Adipocyte (in vitro differentiated cells): ENCODE results near the gene PWWP2A.
A peak's percentile ranks its signal among the peaks of the same experiment; 100 is the strongest.
"Not testable (repeated sequence)": the region's sequence is repeated elsewhere in the genome, so short reads cannot be mapped to it uniquely, and the experiment has no call there.

ENCODE experiments used
- DNase-seq: peaks from one replicate; pipeline ENCODE4 v3.0.0-alpha.2; 2015; ENCODE audit warnings: low read depth
- H3K27me3 ChIP-seq: replicated peaks from 2 replicates; pipeline ENCODE4 v1.7.0; 2013; ENCODE audit warnings: mild to moderate bottlenecking, low read length, moderate library complexity; ENCODE audit not compliant: control insufficient read depth, insufficient read depth
- H3K36me3 ChIP-seq: 2 replicates; pipeline ENCODE4 v1.7.0; 2013; ENCODE audit warnings: low read length, mild to moderate bottlenecking, moderate library complexity; ENCODE audit not compliant: control insufficient read depth, insufficient read depth, severe bottlenecking
- H3K4me1 ChIP-seq: 2 replicates; pipeline ENCODE4 v1.7.0; 2013; ENCODE audit warnings: mild to moderate bottlenecking, low read length, moderate library complexity; ENCODE audit not compliant: control insufficient read depth, insufficient read depth
- H3K4me3 ChIP-seq: 2 replicates; pipeline ENCODE4 v1.7.0; 2013; ENCODE audit warnings: mild to moderate bottlenecking, low read length, moderate library complexity
- H3K9ac ChIP-seq: 2 replicates; pipeline ENCODE4 v1.7.0; 2013; ENCODE audit warnings: mild to moderate bottlenecking, low read length, moderate library complexity
- H3K9me3 ChIP-seq: 2 replicates; pipeline ENCODE4 v1.7.0; 2013; ENCODE audit warnings: mild to moderate bottlenecking, low read length, moderate library complexity; ENCODE audit not compliant: control insufficient read depth

Gene PWWP2A

DNA sequence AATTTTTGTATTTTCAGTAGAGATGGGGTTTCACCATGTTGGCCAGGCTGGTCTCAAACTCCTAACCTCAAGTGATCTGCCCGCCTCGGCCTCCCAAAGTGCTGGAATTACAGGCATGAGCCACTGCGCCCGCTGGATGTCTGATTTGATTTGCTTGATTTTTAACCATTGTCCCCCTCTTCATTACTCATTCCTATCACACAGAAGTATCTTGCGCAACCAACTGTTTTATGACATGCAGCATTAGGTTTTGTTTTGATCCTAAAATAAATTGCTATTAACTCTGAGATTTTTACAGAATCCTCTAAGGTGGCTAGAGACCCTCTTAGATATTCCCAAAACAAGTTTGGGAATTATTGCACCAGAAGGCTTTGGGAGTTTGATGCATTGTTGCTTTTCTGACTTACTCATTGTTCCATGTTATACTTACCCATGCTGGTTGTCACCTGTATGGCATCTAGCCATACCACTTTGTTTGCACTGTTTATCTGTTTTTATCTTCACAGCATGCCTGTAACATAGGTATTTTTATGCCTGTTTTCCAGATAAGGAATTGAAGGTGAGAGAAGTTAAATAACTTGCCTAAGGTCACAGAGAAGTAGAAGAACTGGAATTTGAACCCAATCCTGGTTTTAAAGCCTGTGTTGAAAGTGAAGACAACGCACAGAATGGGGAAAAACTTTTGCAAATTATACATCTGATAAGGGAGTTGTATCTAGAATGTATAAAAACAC, 35.9 kb upstream of the PWWP2A start:
- no peak overlapping the region for H3K4me3 ChIP-seq
- no peak overlapping the region for H3K9ac ChIP-seq
- H3K4me1 ChIP-seq = no peaks in the 10 kb centered on the region
- no peaks in the 10 kb centered on the region for H3K9me3 ChIP-seq
- no peaks in the 10 kb centered on the region for H3K36me3 ChIP-seq
- no peaks in the 10 kb centered on the region for H3K27me3 ChIP-seq
- DNase-seq = peak; percentile 49

DNA sequence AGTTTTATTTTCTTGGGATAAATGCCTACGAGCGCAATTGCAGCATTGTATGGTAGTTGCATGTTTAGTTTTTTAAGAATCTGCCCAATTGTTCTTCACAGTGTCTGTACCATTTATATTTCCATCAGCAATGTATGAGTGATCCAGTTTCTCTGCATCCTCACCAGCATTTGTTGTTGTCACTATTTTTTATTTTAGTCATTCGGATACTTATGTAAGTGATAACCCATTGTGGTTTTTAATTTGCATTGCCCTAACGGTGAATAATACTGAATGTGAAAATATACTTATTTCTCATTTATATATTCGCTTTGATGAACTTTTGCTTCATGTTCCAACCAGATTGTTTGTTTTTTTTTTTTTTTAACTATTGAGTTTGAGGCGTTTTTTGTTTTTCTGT, 33.7 kb upstream of the PWWP2A start:
- H3K9ac ChIP-seq = no peak overlapping the region
- H3K9me3 ChIP-seq = no peaks in the 10 kb centered on the region
- no peak for DNase-seq
- H3K36me3 ChIP-seq = no peaks in the 10 kb centered on the region
- H3K27me3 ChIP-seq = no peaks in the 10 kb centered on the region
- no peak overlapping the region for H3K4me3 ChIP-seq
- H3K4me1 ChIP-seq = no peaks in the 10 kb centered on the region

DNA sequence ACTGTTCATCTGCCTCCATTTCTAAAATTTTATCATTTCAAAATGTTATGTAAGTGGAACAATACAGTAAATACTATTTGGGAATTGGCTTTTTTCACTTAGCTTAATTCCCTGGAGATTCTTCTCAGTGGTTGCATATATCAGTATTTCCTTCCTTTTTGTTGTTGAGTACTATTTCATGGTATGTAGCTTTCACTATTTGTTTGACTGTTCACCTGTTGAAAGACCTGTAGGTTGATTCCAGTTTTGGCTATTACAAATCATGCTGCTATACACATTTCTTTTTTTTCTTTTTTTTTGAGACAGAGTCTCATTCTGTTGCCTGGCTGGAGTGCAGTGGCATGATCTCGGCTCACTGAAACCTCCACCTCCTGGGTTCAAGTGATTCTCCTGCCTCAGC, 33.0 kb upstream of the PWWP2A start:
- Histone ChIP-seq H3K4me3 (no peak overlapping the region), H3K36me3 (no peaks in the 10 kb centered on the region), H3K27me3 (no peaks in the 10 kb centered on the region), H3K4me1 (no peaks in the 10 kb centered on the region), H3K9ac (no peak overlapping the region), H3K9me3 (no peaks in the 10 kb centered on the region)
- DNase-seq = no peak

DNA sequence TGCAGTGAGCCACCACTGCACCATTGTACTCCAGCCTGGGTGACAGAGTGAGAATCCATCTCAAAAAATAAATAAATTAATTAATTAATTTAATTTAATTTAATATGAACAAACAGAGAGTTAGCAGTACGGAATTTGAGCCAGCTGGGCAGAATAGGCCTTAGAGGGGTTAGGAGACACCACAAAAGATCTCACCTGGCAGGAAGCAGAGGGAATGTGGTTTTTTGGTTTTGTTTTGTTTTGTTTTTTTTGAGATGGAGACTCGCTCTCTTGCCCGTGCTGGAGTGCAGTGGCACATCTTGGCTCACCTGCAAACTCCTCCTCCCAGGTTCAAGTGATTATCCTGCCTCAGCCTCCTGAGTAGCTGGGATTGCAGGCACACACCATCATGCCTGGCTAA, 31.8 kb upstream of the PWWP2A start:
- Histone ChIP-seq H3K9ac (no peak overlapping the region), H3K9me3 (no peaks in the 10 kb centered on the region), H3K36me3 (no peaks in the 10 kb centered on the region), H3K27me3 (no peaks in the 10 kb centered on the region), H3K4me3 (no peak overlapping the region), H3K4me1 (peaks cover 5% of the 10 kb centered on the region)
- no peak for DNase-seq

DNA sequence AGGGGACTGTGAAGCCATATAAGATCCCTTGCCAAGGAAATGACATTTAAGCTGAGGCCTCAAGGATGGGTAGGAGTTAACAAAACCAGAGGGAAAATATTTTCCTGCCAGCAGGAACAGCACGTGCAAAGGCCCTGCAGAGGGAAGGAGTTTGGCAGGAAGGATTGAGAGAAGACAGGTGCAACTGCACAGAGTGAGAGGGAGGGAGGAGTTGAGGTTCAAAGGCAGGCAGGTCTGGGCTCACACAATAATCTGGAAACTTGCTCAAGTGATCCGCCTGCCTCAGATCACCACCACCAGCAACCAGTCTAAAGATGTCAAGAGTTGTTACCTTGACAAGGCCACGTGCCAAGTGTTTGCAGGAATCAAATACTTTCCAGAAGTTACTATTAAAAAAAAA, 31.1 kb upstream of the PWWP2A start:
- no peak overlapping the region for H3K9ac ChIP-seq
- no peaks in the 10 kb centered on the region for H3K9me3 ChIP-seq
- H3K36me3 ChIP-seq = no peaks in the 10 kb centered on the region
- peaks cover 5% of the 10 kb centered on the region for H3K4me1 ChIP-seq
- H3K27me3 ChIP-seq = no peaks in the 10 kb centered on the region
- no peak overlapping the region for H3K4me3 ChIP-seq
- DNase-seq = no peak

DNA sequence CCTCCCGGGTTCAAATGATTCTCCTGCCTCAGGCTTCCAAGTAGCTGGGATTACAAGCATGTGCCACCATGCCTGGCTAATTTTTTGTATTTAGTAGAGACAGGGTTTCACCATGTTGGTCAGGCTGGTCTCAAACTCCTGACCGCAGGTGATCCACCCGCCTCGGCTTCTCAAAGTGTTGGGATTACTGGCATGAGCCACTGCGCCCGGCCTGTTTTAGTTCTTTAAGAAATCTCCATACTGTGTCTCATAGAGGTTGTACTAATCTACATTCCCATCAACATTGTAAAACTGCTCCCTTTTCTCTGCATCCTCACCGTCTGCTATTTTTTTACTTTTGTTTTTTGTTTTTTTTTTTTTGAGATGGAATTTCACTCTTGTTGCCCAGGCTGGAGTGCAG, 25.2 kb upstream of the PWWP2A start:
- not testable (repeated sequence) for H3K27me3 ChIP-seq, H3K9me3 ChIP-seq, DNase-seq, H3K4me1 ChIP-seq, H3K4me3 ChIP-seq, H3K9ac ChIP-seq, H3K36me3 ChIP-seq

DNA sequence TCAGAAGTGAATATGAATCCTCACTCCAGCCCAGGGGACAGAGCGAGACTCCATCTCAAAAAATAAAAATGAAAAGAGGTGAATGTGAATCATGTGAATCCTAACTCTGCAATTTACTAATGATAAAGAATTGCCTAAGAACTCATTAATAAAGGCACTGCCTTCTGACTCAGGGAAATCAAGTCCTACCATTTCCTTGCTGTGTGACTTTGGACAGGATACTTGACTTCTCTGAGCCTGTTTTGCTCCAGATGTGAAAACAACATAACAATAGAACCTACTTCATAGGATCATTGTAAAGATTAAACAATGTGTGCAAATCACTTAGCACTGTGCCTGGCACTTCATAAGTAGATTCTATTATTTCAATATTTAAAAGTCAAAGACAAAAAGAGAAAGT, 15.1 kb upstream of the PWWP2A start:
- H3K9ac ChIP-seq = peak overlapping the region; percentile 63
- H3K27me3 ChIP-seq = no peaks in the 10 kb centered on the region
- H3K4me1 ChIP-seq = peaks cover 16% of the 10 kb centered on the region
- H3K36me3 ChIP-seq = no peaks in the 10 kb centered on the region
- no peak for DNase-seq
- H3K4me3 ChIP-seq = no peak overlapping the region
- no peaks in the 10 kb centered on the region for H3K9me3 ChIP-seq

DNA sequence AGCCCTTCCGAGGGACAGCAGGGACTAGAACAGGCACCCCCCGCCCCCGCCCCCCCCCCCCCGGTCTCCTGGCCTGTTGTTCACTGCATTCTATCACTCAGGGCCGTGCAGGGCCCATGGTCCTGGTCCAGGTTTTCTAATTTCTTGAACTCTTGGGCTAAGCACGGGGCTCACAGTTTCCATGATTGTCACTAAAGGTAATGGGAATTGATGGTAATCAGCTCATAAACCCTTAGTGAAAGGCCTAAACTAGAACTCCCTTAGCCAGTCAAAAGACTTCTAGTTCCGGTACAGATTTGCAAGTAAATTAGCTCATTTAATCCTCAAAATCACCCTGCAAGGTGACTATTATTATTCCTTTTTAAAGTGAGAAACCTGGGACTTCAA, 14.7 kb upstream of the PWWP2A start:
- no peak for DNase-seq
- H3K27me3 ChIP-seq = no peaks in the 10 kb centered on the region
- no peaks in the 10 kb centered on the region for H3K36me3 ChIP-seq
- no peaks in the 10 kb centered on the region for H3K9me3 ChIP-seq
- H3K4me3 ChIP-seq = no peak overlapping the region
- H3K4me1 ChIP-seq = peaks cover 16% of the 10 kb centered on the region
- peak overlapping the region; percentile 63 for H3K9ac ChIP-seq

DNA sequence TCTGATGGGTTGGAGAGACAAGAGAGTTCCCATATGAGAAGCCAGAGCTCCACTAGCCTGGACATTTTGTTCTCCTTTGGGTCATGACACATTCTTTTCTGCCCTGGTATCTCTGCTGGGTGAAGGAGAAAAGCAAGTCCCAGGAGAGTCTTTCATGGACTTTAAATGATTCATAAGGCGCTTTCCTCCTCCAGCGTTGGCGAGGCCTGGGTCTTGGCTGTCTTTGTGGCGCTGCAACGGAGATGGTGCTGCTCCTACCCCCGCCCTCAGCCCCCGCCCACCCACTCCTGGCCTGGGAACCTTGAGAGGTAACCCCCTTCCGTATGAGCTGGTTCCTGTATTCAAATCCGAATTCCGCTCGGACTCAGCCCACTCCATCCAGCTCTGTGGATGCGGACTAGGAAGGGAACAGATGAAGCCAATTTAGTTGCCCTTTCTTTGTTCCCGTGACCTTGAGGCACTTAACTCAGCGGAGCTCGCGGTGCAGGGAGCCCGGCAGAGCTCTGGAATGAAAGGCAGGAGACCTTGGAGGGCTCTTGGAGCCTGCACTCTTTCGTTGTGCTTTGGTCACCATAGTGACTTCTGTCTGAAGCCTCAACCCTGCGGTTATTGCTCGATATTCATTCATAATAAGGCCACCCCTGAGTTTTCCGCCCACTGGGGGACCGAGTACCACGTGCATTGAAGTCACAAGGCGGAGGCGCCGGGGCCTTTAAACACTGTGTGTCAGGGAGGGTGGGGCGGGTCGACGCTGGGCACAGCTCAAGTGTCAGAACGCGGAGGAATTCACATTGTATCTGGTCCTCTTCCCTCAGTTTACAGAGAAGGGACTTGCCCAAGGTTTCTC, 14.0 kb upstream of the PWWP2A start:
- peak overlapping the region; percentile 28 for H3K4me3 ChIP-seq
- no peaks in the 10 kb centered on the region for H3K36me3 ChIP-seq
- peak; percentile 27 for DNase-seq
- H3K4me1 ChIP-seq = peaks cover 16% of the 10 kb centered on the region
- peak overlapping the region; percentile 49 for H3K9ac ChIP-seq
- H3K9me3 ChIP-seq = no peaks in the 10 kb centered on the region
- no peaks in the 10 kb centered on the region for H3K27me3 ChIP-seq

DNA sequence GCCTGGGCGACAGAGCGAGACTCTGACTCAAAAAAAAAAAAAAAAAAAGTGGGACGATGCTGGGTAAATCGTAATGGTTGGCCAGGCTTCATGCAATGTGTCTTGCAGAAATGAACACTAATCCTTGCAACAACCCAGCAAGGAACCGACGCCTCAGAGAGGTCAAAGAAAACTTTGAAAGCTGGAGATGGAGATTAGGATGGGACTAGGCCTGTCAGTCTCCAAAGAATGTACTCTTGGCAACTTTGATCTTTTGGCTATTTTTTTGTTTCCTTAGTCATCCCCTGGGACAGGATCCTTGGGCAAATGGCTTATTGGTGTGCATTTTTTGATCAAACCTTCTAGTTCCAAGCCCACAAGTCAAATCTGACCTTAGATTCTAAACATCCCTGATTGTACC, 10.6 kb upstream of the PWWP2A start:
- DNase-seq = no peak
- H3K9ac ChIP-seq = no peak overlapping the region
- no peaks in the 10 kb centered on the region for H3K9me3 ChIP-seq
- H3K4me1 ChIP-seq = peaks cover 16% of the 10 kb centered on the region
- no peak overlapping the region for H3K4me3 ChIP-seq
- H3K27me3 ChIP-seq = no peaks in the 10 kb centered on the region
- no peaks in the 10 kb centered on the region for H3K36me3 ChIP-seq

DNA sequence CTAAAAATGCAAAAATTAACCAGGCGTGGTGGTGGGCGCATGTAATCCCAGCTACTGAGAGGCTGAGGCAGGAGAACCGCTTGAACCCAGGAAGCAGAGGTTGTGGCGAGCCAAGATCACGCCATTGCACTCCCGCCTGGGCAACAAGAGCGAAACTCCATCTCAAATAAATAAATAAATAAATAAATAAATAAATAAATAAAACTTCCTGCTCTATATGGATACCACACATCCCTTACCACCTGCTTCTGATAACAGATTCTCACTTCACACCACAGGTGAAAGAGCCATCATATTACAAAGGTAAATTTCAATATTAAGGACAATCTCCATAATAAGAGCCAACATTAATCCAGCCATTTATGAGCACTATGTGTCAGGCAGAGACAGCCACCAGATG, 9.4 kb upstream of the PWWP2A start:
- peaks cover 12% of the 10 kb centered on the region for H3K4me1 ChIP-seq
- no peaks in the 10 kb centered on the region for H3K9me3 ChIP-seq
- no peak overlapping the region for H3K4me3 ChIP-seq
- H3K9ac ChIP-seq = no peak overlapping the region
- H3K36me3 ChIP-seq = no peaks in the 10 kb centered on the region
- DNase-seq = no peak
- H3K27me3 ChIP-seq = no peaks in the 10 kb centered on the region
